ENCODE results near the gene HOXB7. TPM values are rescaled to one million over a fixed set of nuclear protein-coding genes. Genes with fewer than 3 reads are reported as not detected.

HOXB7 gene
- total RNA-seq, 1 experiment from 2014 or later, result 28.2 TPM

DNA sequence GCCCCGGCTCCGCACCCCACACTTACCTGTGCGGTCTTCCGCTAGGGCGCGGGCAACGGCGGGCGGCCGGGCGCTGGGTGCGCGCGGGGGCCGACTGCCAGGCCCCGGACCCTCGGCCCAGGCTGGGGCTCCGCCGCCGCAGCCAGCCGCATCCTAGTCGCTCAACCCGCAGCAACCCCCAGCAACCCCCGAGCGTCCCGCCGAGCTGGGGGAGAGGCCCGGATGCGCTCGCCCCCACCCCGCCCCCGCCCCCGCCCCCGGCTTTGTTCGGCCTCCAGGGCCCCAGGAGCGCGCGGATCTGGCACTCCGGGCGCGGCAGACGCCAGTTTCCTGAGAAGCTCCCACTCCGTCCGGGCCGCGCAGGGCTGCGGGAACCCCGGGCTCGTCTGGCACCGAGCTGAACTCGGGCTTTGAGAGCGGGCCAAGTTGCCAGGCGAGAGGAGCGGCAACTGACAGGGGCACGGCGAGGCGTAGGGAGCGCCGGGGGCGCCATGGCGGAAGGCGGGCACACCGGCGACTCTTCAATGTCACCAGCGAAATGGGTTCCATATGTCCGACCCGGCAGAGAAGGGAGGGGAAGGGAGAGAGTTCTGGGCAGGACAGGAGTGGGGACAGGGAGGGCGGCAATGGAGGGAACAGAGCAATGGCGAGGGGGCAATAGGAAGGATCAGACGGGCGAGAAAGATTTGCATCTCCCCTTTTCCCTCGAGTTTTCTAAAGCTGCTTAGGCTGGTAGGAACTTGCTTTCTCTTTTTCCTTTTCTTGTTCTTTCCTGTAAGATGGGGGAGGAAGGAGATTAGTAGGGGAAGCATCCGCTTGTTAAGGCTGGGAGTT is 46.4 kb downstream of the HOXB7 start:
- CTCF ChIA-PET, result no interaction called here
- H3K4me2 ChIP-seq, result no peak overlapping the region
- no peaks in the 10 kb centered on the region for H3K27me3 ChIP-seq (ENCODE audit: insufficient read depth, low read depth)

DNA sequence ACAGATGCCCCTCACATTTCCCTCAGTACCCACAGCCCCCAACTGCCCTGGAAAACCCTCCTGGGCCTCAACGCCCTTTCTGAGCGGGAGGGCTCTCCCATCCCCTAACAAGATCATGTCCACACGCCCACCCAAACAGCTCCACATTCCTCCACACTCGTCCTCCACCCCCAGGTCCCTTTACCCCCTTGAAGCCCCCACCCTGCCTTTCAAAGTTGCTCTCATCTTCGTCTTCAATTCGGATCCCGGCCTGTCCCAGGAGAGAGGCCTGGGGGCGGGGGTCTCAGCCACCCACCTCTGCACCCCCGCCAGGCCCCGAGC is 47.0 kb downstream of the HOXB7 start:
- Histone ChIP-seq H3K4me2 (no peak overlapping the region), H3K79me2 (ENCODE audit: low read depth) (no peaks in the 10 kb centered on the region), H2AFZ (no peak overlapping the region), H3K36me3 (ENCODE audit: low read depth) (no peaks in the 10 kb centered on the region), H3K9me2 (ENCODE audit: insufficient read depth) (no peaks in the 10 kb centered on the region), H3F3A (ENCODE audit: insufficient read depth, low read depth) (no peaks in the 10 kb centered on the region), H4K20me1 (ENCODE audit: insufficient read depth) (no peaks in the 10 kb centered on the region), H3K27me3 (ENCODE audit: insufficient read depth, low read depth) (no peaks in the 10 kb centered on the region), H3K4me1 (replicated peaks; ENCODE audit: insufficient read depth) (0 out of 2 replicates have a peak, but pooled peaks cover 6% of the 10 kb centered on the region), H3K27ac (no peak overlapping the region), H3K4me3 (no peak overlapping the region), H3K9me3 (ENCODE audit: insufficient read depth, low read depth) (no peaks in the 10 kb centered on the region)
- intact Hi-C loops (cut with micrococcal nuclease; ENCODE audit: unreplicated experiment), result no loop called here
- ChIA-PET CTCF (no interaction called here), POLR2A (ENCODE audit: unreplicated experiment) (no interaction called here)
- TF ChIP-seq EZH2 (IDR thresholded peaks at IDR 0.05; ENCODE audit: low read depth), result no peak
- TF ChIP-seq, protein P1, sequence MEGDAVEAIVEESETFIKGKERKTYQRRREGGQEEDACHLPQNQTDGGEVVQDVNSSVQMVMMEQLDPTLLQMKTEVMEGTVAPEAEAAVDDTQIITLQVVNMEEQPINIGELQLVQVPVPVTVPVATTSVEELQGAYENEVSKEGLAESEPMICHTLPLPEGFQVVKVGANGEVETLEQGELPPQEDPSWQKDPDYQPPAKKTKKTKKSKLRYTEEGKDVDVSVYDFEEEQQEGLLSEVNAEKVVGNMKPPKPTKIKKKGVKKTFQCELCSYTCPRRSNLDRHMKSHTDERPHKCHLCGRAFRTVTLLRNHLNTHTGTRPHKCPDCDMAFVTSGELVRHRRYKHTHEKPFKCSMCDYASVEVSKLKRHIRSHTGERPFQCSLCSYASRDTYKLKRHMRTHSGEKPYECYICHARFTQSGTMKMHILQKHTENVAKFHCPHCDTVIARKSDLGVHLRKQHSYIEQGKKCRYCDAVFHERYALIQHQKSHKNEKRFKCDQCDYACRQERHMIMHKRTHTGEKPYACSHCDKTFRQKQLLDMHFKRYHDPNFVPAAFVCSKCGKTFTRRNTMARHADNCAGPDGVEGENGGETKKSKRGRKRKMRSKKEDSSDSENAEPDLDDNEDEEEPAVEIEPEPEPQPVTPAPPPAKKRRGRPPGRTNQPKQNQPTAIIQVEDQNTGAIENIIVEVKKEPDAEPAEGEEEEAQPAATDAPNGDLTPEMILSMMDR (conservative IDR thresholded peaks at IDR 0.05), result no peak
- no peak for DNase-seq
- BruUV-seq (replicated peaks), result no TSS peak

More for the DNA sequence above, 46.4 kb downstream of the HOXB7 start:
- Histone ChIP-seq H4K20me1 (ENCODE audit: insufficient read depth) (no peaks in the 10 kb centered on the region), H3K4me3 (no peak overlapping the region), H3K9me2 (ENCODE audit: insufficient read depth) (no peaks in the 10 kb centered on the region), H3K27ac (no peak overlapping the region), H3K9me3 (ENCODE audit: insufficient read depth, low read depth) (no peaks in the 10 kb centered on the region), H3K36me3 (ENCODE audit: low read depth) (no peaks in the 10 kb centered on the region), H3K4me1 (replicated peaks; ENCODE audit: insufficient read depth) (0 out of 2 replicates have a peak, but pooled peaks cover 6% of the 10 kb centered on the region), H3F3A (ENCODE audit: insufficient read depth, low read depth) (no peaks in the 10 kb centered on the region), H2AFZ (no peak overlapping the region), H3K79me2 (ENCODE audit: low read depth) (no peaks in the 10 kb centered on the region)
- TF ChIP-seq, protein P1 (conservative IDR thresholded peaks at IDR 0.05), result no peak
- no peak for TF ChIP-seq EZH2 (IDR thresholded peaks at IDR 0.05; ENCODE audit: low read depth)
- POLR2A ChIA-PET (ENCODE audit: unreplicated experiment), result no interaction called here
- intact Hi-C loops (cut with micrococcal nuclease; ENCODE audit: unreplicated experiment), result no loop called here
- DNase-seq, result no peak
- BruUV-seq (replicated peaks), result no TSS peak

DNA sequence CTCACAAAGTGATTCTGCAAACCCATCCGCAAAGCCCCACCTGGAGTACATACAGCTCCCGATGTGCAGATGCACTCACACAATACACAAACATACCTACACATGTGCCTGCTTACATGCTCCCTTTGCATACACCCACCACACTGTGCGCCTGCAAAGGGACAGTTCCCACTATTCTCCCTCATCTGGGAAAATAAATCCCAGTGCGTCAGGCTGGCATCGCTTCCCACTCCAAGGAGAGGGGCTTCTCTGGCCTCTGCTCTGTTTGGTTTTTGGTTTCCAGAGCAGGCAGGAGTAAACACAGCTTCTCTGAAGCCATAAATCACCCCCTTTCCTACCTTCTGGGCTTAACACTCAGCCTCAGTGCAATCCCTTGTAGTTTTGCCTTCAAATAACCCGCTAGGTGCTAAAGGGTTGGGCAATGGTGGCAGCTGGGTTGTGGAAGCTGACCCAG is 47.4 kb downstream of the HOXB7 start:
- no peak for DNase-seq
- no peaks in the 10 kb centered on the region for H3K9me2 ChIP-seq (ENCODE audit: insufficient read depth)

More for the DNA sequence above, 47.4 kb downstream of the HOXB7 start:
- ChIA-PET POLR2A (ENCODE audit: unreplicated experiment) (no interaction called here), CTCF (no interaction called here)
- TF ChIP-seq, protein P1 (conservative IDR thresholded peaks at IDR 0.05), result no peak
- TF ChIP-seq EZH2 (IDR thresholded peaks at IDR 0.05; ENCODE audit: low read depth), result no peak
- Histone ChIP-seq H3K27me3 (ENCODE audit: insufficient read depth, low read depth) (no peaks in the 10 kb centered on the region), H3K4me2 (no peak overlapping the region), H3K9me3 (ENCODE audit: insufficient read depth, low read depth) (no peaks in the 10 kb centered on the region), H3F3A (ENCODE audit: insufficient read depth, low read depth) (no peaks in the 10 kb centered on the region), H3K36me3 (ENCODE audit: low read depth) (no peaks in the 10 kb centered on the region), H2AFZ (no peak overlapping the region), H4K20me1 (ENCODE audit: insufficient read depth) (no peaks in the 10 kb centered on the region), H3K27ac (no peak overlapping the region), H3K4me3 (no peak overlapping the region), H3K79me2 (ENCODE audit: low read depth) (no peaks in the 10 kb centered on the region), H3K4me1 (replicated peaks; ENCODE audit: insufficient read depth) (0 out of 2 replicates have a peak, but pooled peaks cover 6% of the 10 kb centered on the region)
- intact Hi-C loops (cut with micrococcal nuclease; ENCODE audit: unreplicated experiment), result no loop called here
- BruUV-seq (replicated peaks), result no TSS peak
